GM21737 (cell line): ENCODE results near the gene FAF1.

Source experiments
- ATAC-seq: cut with Tn5 transposase; IDR thresholded peaks from one replicate; pipeline ENCODE4 v1.9.1; 2021; ENCODE audit warnings: mild to moderate bottlenecking, moderate library complexity; ENCODE audit not compliant: unreplicated experiment

FAF1 gene

GRCh38 chr1:50521703-50522102 lies 438.4 kb downstream of the FAF1 start:
- ATAC-seq = no peak

- no peak for ATAC-seq
These were observed 442.6 kb downstream of the FAF1 start for GRCh38 chr1:50517488-50517887.

GRCh38 chr1:50516056-50516455 lies 444.0 kb downstream of the FAF1 start:
- no peak for ATAC-seq

DNA sequence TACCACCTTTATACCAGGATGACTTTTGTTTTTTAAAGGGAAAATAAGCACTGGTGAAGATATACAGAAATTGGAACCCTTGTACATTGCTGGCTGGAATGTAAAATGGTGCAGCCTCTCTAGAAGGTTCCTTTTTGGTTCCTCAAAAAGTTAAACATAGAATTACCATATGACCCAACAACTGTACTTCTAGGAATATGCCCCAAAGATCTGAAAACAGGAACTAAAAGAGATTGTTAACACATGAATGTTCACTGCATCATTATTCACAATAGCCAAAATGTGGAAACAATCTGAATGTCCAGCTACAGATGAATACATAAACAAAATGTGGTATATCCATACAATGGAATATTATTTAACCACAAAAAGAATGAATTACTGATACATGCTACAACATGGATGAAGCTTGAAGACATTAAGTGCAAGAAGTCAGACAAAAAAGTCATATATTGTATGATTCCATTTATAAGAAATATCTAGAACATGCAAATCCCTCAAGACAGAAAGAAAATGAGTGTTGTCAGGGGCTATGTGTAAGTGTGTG lies 452.0 kb downstream of the FAF1 start:
- ATAC-seq = no peak

- no peak for ATAC-seq
These were observed 454.6 kb downstream of the FAF1 start for GRCh38 chr1:50505427-50505826.

DNA sequence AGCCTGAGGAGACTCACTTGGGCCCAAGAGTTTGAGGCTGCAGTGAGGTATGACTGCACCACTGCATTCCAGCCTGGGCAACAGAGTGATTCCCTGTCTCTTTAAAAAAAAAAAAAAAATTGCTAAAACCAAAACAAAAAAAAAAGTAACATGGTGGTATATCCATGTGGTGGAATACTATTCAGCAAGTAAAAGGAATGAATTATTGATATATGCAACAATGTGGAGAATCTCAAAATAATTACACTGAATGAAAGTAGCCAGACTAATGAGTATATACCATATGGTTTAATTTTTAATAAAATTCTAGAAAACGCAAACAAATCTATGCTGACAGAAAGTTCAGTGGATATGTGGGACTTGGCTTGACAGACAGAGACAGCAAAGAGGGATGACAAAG lies 456.6 kb downstream of the FAF1 start:
- no peak for ATAC-seq

DNA sequence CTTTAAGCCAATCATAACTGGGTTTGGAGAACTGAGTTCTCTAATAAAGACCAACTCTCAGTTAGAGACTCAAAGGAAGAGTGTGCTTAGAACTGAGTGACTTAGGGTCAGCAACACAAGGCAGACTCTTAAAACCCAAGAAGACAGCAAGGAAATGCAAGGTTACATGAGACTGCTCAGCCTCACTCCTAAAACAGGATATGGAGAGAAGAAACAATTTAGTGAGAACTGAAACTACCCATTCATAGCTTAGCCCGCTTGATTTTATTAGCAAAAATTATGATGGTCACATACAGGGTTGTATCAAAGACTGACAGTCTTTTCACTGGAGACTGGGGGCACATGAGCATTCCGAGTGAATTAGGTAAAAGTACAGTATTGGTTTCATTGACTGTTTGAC lies 457.9 kb downstream of the FAF1 start:
- no peak for ATAC-seq

DNA sequence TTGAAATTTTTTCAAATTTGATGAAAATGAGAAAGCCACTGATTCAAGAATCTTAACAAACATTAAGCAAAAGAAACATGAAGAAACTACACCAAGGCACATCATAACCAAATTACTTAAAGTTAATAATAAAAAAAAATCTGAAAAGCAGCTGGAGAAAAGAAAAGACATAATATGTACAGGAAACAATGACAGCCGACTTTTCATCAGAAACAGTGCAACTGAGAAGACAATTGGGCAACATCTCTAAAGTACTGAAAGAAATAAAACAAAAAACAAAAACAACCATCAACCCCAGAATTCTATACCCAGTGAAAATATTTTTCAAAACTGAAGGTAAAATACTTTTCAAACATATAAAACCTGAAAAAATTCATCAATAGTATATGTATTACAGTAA lies 463.1 kb downstream of the FAF1 start:
- ATAC-seq = no peak

GRCh38 chr1:50493710-50494109 lies 466.4 kb downstream of the FAF1 start:
- ATAC-seq = no peak

- no peak for ATAC-seq
These were observed 467.9 kb downstream of the FAF1 start for GRCh38 chr1:50492142-50492541.

GRCh38 chr1:50491142-50491541 lies 468.9 kb downstream of the FAF1 start:
- ATAC-seq = no peak

- no peak for ATAC-seq
These were observed 469.4 kb downstream of the FAF1 start for GRCh38 chr1:50490640-50491039.

DNA sequence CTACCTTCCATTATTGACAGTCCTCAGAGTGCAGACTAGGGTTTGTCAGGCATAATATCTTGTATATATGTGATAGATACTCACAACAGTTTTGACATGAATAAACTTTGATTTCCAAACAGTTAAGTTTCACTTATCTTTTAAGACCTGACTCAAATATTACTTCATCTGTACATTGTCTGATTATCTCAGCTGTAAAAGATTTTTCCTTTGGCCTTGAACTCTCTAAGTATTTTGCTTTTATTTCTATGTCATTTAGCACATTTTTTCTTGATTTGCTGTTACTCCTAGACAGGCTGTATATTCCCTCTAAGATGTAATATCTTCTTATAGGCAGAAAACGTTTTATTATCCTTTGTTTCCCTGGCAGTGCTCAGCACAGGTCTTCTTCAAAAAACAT lies 471.2 kb downstream of the FAF1 start:
- ATAC-seq = no peak

DNA sequence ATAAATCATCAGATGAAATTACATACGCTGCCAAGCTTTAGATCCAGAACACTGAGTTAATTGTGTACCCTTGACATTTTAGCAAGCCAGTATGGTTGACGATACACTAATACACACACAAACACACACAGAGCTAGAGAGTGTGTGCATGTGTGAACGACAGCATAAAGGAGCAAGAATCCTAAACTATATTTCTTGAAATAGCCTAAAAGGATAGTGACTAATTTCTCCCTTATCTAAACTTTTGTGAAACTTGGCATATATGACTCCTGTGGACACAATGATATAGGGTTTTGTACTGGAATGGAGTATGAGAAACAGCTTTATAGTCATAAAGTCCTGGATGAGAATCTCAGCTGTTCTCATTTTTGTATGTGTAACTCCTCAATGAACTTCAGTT lies 471.7 kb downstream of the FAF1 start:
- no peak for ATAC-seq

GRCh38 chr1:50487725-50488124 lies 472.3 kb downstream of the FAF1 start:
- ATAC-seq = no peak

DNA sequence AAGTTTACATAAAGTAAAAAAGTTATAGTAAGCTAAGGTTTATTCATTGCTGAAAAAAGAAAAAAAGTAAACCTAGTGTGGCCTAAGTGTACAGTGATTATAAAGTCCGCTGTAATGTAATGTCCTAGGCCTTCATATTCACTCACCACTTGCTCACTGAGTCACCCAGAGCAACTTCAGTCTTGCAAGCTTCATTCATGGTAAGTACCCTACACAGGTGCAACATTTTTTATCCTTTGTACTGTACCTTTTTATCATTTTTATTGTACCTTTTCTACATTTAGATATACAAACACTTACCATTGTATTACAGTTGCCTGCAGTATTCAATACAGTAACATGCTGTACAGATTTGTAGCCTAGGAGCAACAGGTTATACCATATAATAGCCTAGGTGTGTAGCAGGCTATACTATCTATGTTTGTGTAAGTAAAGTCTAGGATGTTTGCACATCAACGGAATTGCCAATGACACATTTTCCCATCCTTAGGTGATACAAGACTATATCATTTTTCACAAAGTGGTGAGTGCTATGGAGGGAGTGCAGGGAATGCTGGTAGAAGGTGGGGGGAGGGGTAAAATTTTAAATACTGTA lies 478.8 kb downstream of the FAF1 start:
- no peak for ATAC-seq

- ATAC-seq = no peak
These were observed 483.3 kb downstream of the FAF1 start for GRCh38 chr1:50476800-50477199.

DNA sequence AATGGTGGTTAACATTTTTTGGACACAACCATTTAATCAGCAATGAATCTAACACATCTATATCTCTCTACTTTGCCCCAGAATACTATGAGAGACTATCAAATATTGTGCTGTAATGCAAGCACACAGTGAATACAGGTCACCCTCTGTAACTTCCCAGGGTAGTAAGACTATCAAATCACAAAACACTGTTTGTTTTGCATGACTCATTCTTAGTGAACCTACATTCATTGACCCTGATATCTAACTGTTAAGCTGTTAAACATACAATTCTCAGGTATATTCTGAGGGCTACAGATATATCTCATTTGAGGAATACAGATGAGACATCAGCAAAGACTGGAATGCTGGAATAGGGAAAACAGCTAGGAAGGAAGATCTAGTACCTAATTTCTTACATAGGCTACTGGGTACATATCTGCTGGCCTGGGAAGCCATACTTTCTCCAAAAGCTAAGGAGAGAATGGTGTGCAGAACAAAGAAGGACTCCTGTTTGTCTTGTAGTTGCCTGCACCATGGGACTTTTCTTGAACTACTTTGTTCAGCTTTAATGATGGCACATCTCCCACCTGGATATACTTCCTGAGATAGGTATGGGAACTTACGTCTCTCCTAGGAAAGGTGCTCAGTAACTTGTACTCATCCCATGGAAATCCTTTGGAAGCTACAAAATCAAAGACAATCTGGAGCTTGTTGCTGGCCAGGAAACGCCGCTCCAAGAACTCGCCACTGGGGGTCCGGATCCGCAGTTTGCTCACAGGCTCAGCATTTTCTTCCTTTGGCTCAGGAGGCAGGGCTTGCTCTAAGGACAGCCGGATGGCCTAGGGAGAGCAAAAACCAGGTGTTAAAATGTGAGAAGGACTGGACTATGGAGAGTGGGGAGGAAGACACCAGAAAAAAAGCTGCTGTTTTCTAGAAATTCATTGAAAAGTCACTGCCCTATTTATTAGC lies 484.9 kb downstream of the FAF1 start:
- no peak for ATAC-seq

- ATAC-seq = no peak
These were observed 486.6 kb downstream of the FAF1 start for GRCh38 chr1:50473513-50473912.

GRCh38 chr1:50471967-50472366 lies 488.1 kb downstream of the FAF1 start:
- ATAC-seq = no peak

GRCh38 chr1:50462964-50463363 lies 497.1 kb downstream of the FAF1 start:
- no peak for ATAC-seq

DNA sequence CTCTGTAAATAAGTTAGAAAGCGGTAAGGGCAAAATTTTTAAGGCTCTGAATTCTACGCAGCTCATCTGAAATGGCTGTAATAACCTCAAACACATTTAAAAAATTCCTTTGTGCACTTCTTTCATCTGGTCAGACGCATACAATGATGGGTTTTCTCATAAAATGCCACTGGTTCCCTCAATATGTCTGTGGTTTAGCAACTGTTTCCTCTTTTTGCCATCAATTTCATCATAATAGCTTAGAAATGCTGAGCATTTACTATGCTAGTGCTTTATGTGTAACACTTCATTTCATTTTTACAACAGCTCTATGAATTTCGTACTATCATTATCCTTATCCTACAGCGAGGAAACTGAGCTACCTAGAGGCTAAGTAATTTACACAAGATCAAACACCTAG lies 501.6 kb downstream of the FAF1 start:
- no peak for ATAC-seq
